Activated effector memory CD4-positive, alpha-beta T cell treated with Interleukin-2 at 50 U/mL for 16 hours (primary cell): Measurements from ENCODE around the gene CCDC186.
A peak's percentile ranks its signal among the peaks of the same experiment; 100 is the strongest.

ENCODE experiments used
- DNase-seq: peaks from one replicate; pipeline ENCODE4 v3.0.0-alpha.2; 2020

Gene CCDC186

GRCh38 chr10:114173921-114174694 is at the start of gene CCDC186:
Gene CCDC186, minus strand, starts transcription at chr10:114174203. Its CDS starts 10,935 bp downstream, at chr10:114163268.
- DNase-seq = peak; percentile 98

GRCh38 chr10:114223066-114223465 is 49.1 kb upstream of the CCDC186 start:
- DNase-seq = no peak

GRCh38 chr10:114221235-114221634 is 47.2 kb upstream of the CCDC186 start:
- DNase-seq = no peak

GRCh38 chr10:114220281-114220680 is 46.3 kb upstream of the CCDC186 start:
- DNase-seq = no peak

GRCh38 chr10:114215033-114215432 is 41.0 kb upstream of the CCDC186 start:
- no peak for DNase-seq

GRCh38 chr10:114212153-114212552 is 38.1 kb upstream of the CCDC186 start:
- no peak for DNase-seq

- DNase-seq = no peak
These were observed 34.3 kb upstream of the CCDC186 start for GRCh38 chr10:114208351-114208750.

- no peak for DNase-seq
These were observed 33.3 kb upstream of the CCDC186 start for GRCh38 chr10:114207349-114207748.

- no peak for DNase-seq
These were observed 32.9 kb upstream of the CCDC186 start for GRCh38 chr10:114206902-114207301.

GRCh38 chr10:114202812-114203211 is 28.8 kb upstream of the CCDC186 start:
- DNase-seq = no peak

- no peak for DNase-seq
These were observed 25.2 kb upstream of the CCDC186 start for GRCh38 chr10:114199239-114199638.

GRCh38 chr10:114195079-114195478 is 21.1 kb upstream of the CCDC186 start:
- no peak for DNase-seq

GRCh38 chr10:114189700-114190099 is 15.7 kb upstream of the CCDC186 start:
- DNase-seq = no peak

- DNase-seq = no peak
These were observed 14.9 kb upstream of the CCDC186 start for GRCh38 chr10:114188900-114189299.

GRCh38 chr10:114188001-114188400 is 14.0 kb upstream of the CCDC186 start:
- DNase-seq = no peak

- DNase-seq = no peak
These were observed 10.3 kb upstream of the CCDC186 start for GRCh38 chr10:114184276-114184675.

- DNase-seq = no peak
These were observed 9.6 kb upstream of the CCDC186 start for GRCh38 chr10:114183563-114183962.

- no peak for DNase-seq
These were observed 8.0 kb upstream of the CCDC186 start for GRCh38 chr10:114181971-114182370.

GRCh38 chr10:114180937-114181336 is 6.9 kb upstream of the CCDC186 start:
- DNase-seq = no peak

- DNase-seq = no peak
These were observed 5.7 kb upstream of the CCDC186 start for GRCh38 chr10:114179747-114180146.

- DNase-seq = no peak
These were observed 5.1 kb upstream of the CCDC186 start, which contains the start of gene TDRD1 for GRCh38 chr10:114179148-114179547. Gene TDRD1, plus strand, starts transcription at chr10:114179353. Its CDS starts 8,479 bp downstream, at chr10:114187832.

GRCh38 chr10:114176511-114176910 is 2.5 kb upstream of the CCDC186 start:
- no peak for DNase-seq

GRCh38 chr10:114175667-114176066 is 1.7 kb upstream of the CCDC186 start:
- DNase-seq = no peak

GRCh38 chr10:114174695-114175188 is 739 bp upstream of the CCDC186 start:
- DNase-seq = no peak

GRCh38 chr10:114173603-114173920 is 441 bp downstream of the CCDC186 start:
- DNase-seq = no peak
